GM21360 (cell line): ENCODE results near the gene ZCCHC14.
"Not testable (repeated sequence)": the region's sequence is repeated elsewhere in the genome, so short reads cannot be mapped to it uniquely, and the experiment has no call there.

Source experiments
- ATAC-seq: cut with Tn5 transposase; IDR thresholded peaks from one replicate; pipeline ENCODE4 v1.9.1; 2021; ENCODE audit warnings: mild to moderate bottlenecking, moderate library complexity; ENCODE audit not compliant: unreplicated experiment

ZCCHC14 gene

GRCh38 chr16:87366930-87367329, 125.9 kb downstream of the ZCCHC14 start:
- no peak for ATAC-seq

- ATAC-seq, result no peak
Measured at GRCh38 chr16:87366288-87366687, 126.5 kb downstream of the ZCCHC14 start.

GRCh38 chr16:87365021-87365713, 127.7 kb downstream of the ZCCHC14 start:
- ATAC-seq, result no peak

GRCh38 chr16:87363771-87364455, 128.9 kb downstream of the ZCCHC14 start:
- no peak for ATAC-seq

DNA sequence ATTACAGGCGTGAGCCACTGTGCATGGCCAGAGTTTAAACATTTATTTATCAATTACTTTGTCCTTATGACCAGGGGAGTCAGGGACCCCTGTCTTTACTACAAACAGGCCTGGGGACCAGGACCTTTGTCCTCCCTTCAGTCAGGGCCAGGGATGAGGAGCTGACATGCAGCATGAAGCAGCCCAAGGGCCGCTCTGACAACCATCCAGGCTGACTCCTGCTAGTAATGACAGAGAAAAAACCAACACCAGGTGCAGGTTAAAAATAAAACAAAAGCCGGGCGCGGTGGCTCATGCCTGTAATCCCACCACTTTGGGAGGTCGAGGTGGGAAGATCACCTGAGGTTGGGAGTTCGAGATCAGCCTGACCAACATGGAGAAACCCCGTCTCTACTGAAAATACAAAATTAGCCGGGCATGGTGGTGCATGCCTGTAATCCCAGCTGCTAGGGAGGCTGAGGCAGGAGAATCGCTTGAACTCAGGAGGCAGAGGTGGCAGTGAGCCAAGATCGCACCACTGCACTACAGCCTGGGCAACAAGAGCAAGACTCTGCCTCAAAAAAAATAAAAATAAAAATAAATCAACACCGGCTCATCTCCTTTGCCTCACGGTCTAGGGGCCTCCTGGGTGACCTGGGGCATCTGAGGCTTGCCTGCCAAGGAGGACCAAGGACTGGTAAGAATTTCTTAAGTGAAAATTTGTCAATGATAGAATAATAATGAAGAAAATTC, 129.8 kb downstream of the ZCCHC14 start:
- not testable (repeated sequence) for ATAC-seq

DNA sequence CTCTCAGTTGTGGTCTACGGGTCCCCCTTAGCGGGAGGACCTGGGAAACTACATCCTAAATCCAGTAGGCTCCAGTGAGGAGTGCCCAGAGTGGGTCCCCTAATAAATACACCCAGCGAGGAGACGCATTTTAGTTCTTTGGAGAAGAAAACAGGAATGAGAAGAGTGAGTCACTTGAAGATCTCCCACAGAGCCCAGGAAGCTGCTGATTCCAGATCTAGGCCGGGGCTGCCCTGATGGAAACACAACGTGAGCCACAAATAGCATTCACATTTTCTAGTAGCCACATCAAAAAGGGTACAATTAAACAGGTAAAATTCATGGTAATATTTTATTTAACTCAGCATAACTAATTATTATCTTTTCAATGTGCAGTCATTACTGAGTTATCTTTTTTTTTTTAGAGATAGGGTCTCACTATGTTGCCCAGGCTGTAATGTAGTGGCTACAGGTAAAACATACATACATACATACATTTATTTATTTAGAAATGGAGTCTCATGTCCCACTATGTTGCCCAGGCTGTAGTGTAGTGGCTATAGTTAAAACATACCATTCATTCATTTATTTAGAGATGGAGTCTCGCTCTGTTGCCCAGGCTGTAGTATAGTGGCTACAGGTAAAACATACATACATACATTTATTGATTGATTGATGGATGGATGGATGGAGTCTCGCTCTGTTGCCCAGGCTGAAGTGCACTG, 130.8 kb downstream of the ZCCHC14 start:
- ATAC-seq, result no peak

- ATAC-seq, result no peak
Measured at GRCh38 chr16:87360862-87361610, 131.8 kb downstream of the ZCCHC14 start.

DNA sequence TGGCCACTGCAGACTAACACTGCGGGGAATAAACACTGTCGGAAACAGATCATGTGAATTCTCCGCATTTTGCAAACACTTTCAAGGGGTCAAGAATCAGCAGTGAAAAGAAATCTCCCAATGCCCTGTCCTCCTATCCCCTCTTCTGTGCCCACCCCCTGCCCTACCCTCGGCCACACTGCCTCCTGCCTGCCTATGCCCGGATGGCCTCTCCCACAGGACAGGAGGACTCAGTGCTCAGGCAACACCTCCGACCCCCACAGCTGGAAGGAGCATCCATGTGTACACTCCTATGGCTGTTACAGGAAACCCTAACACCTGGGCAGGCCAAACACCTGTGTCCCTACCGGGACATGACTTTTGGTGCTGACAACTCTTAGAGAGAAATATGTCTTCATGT, 133.7 kb downstream of the ZCCHC14 start:
- no peak for ATAC-seq

DNA sequence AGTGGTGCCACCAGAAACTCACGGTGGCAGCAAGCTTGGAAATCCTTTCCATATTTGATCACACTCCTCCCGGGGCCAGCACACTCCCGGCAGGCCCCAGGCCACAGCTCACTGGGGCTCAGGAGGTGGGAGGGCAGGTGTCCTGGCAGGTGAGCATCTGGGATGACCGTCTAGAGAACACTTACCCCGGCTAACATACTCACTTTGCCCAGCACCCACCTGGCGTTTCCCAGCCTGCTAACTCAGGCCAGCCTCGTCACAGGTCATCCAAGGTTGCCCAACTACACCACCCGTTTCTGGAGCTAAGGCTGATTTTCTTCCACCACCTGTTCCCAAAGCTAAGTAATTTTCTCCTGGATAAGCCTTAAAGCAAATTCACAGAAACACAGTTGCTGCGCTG, 134.1 kb downstream of the ZCCHC14 start:
- no peak for ATAC-seq

DNA sequence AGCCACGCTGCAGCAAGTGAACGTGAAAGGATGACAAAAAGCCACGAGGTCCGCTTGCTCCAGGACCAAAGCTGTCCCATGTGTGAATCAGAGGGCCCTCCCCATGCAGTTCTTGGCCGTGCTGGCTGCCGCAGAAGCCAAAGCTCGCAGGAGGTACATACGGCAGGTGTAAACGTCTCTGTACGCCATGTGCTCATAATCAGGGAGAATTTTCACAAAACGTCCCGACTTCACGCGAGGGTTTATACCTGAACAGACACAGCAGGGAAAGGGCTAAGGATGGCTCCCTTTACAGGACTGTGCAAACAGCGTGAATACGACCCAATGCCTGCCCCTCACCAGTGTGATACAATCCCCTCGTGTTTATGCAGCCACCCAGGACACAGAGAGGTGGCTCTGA, 134.6 kb downstream of the ZCCHC14 start:
- no peak for ATAC-seq

- no peak for ATAC-seq
Measured at GRCh38 chr16:87356491-87356853, 136.4 kb downstream of the ZCCHC14 start.
